Fibroblast of lung (primary cell): ENCODE results near the gene COL1A1. TPM values are rescaled to one million over a fixed set of nuclear protein-coding genes. Genes with fewer than 3 reads are reported as not detected.
A peak's percentile ranks its signal among the peaks of the same experiment; 100 is the strongest.

Experiments used
- DNase-seq, 2 donors: peaks; one replicate each; pipeline versions ENCODE4 v3.0.0 to v3.0.0-alpha.2; 2010; ENCODE audit warnings: low read depth in 2 of 2
- H2AFZ ChIP-seq: 2 replicates; pipeline ENCODE4 v1.5.1; 2012; ENCODE audit warnings: low read length, control low read depth, inconsistent platforms
- H3K27ac ChIP-seq: 2 replicates; pipeline ENCODE4 v1.5.1; 2011; ENCODE audit warnings: low read length, control low read depth; ENCODE audit not compliant: insufficient read depth
- H3K27me3 ChIP-seq: 2 replicates; pipeline ENCODE4 v1.5.1; 2011; ENCODE audit warnings: mild to moderate bottlenecking, low read length; ENCODE audit not compliant: control insufficient read depth, insufficient read depth
- H3K36me3 ChIP-seq: 2 replicates; pipeline ENCODE4 v1.5.1; 2011; ENCODE audit warnings: low read length; ENCODE audit not compliant: control insufficient read depth, insufficient read depth
- H3K4me1 ChIP-seq: 2 replicates; pipeline ENCODE4 v1.5.1; 2011; ENCODE audit warnings: low read length; ENCODE audit not compliant: control insufficient read depth, insufficient read depth; ENCODE audit errors: extremely low read depth
- H3K4me2 ChIP-seq: 2 replicates; pipeline ENCODE4 v1.5.1; 2011; ENCODE audit warnings: low read length, control low read depth; ENCODE audit not compliant: insufficient read depth; ENCODE audit errors: extremely low read depth
- H3K4me3 ChIP-seq, 4 experiments: fragments of 200-600 bp in 1 of 4; sonication (generic) in 1 of 4; replicated peaks in 1 of 4; 2 replicates each; pipeline ENCODE4 v1.5.1; 2011 to 2016; ENCODE audit warnings: low read length in 4 of 4, low read depth in 3 of 4, mild to moderate bottlenecking in 3 of 4, control low read depth in 2 of 4, inconsistent platforms in 1 of 4, mixed read lengths in 1 of 4; ENCODE audit not compliant: insufficient read depth in 1 of 4; ENCODE audit errors: control extremely low read depth in 1 of 4
- H3K79me2 ChIP-seq: 2 replicates; pipeline ENCODE4 v1.5.1; 2012; ENCODE audit warnings: mild to moderate bottlenecking, low read length, inconsistent platforms; ENCODE audit not compliant: control insufficient read depth, insufficient read depth
- H3K9ac ChIP-seq: 2 replicates; pipeline ENCODE4 v1.5.1; 2011; ENCODE audit warnings: mild to moderate bottlenecking, low read length, control low read depth; ENCODE audit not compliant: insufficient read depth
- H3K9me3 ChIP-seq: 2 replicates; pipeline ENCODE4 v1.5.1; 2012; ENCODE audit warnings: low read depth, low read length; ENCODE audit not compliant: control insufficient read depth, insufficient read depth
- H4K20me1 ChIP-seq: 2 replicates; pipeline ENCODE4 v1.5.1; 2011; ENCODE audit warnings: low read length; ENCODE audit not compliant: control insufficient read depth, insufficient read depth; ENCODE audit errors: extremely low read depth
- CTCF ChIP-seq, 2 donors: IDR thresholded peaks in 1 of 2; conservative IDR thresholded peaks in 1 of 2; 1 replicate in 1 of 2; 2 replicates in 1 of 2; pipeline ENCODE4 v1.5.1; 2011 to 2012; ENCODE audit warnings: low read length in 2 of 2, control low read depth in 1 of 2, inconsistent platforms in 1 of 2, low read depth in 1 of 2, mild to moderate bottlenecking in 1 of 2
- EZH2 ChIP-seq: IDR thresholded peaks from 2 replicates; pipeline ENCODE4 v1.5.1; 2012; ENCODE audit warnings: low read length, control low read depth, mild to moderate bottlenecking; ENCODE audit errors: missing control alignments
- polyA plus RNA-seq, 2 donors: library from polyadenylated mRNA; depleted of rRNA in 1 of 2; stranded (reverse) in 1 of 2; unstranded in 1 of 2; fragments of >200 nt; gene quantifications; 2 replicates each; pipeline ENCODE4 v1.2.1, GENCODE V29; 2011 to 2012; ENCODE audit warnings: missing spikeins in 1 of 2
- total RNA-seq: library from RNA; depleted of rRNA; stranded (reverse); fragments of >200 nt; gene quantifications from 2 replicates; pipeline ENCODE4 v1.2.1, GENCODE V29; 2014

The COL1A1 gene
- total and polyA plus RNA-seq, 2 donors (not counting 1 experiment from before 2014, with no cell fraction given) = 541 to 584 TPM

- Histone ChIP-seq H3K4me2 (peak overlapping the region; percentile 98), H3K4me3 (peak overlapping the region in 1 of 4 experiments; percentile 84), H4K20me1 (no peaks in the 10 kb centered on the region), H3K9ac (peak overlapping the region; percentile 13), H3K4me1 (peaks cover 22% of the 10 kb centered on the region), H3K9me3 (no peaks in the 10 kb centered on the region), H2AFZ (no peak overlapping the region), H3K27me3 (no peaks in the 10 kb centered on the region), H3K36me3 (peaks cover 27% of the 10 kb centered on the region), H3K27ac (peak overlapping the region; percentile 28), H3K79me2 (peaks cover 84% of the 10 kb centered on the region)
- DNase-seq = no peak
- TF ChIP-seq EZH2 (no peak), CTCF (conservative IDR thresholded peaks at IDR 0.05 in 1 of 2, IDR thresholded peaks at IDR 0.05 in 1 of 2; ENCODE audit: low read depth in 1 of 2, low read length in 2 of 2) (no peak)
Measured at GRCh38 chr17:50145532-50146229, 55.8 kb downstream of the COL1A1 start.

- H3K9me3 ChIP-seq = no peaks in the 10 kb centered on the region
- H3K4me2 ChIP-seq = peak overlapping the region; percentile 68
- H3K79me2 ChIP-seq = peaks cover 77% of the 10 kb centered on the region
- DNase-seq = no peak
- no peaks in the 10 kb centered on the region for H3K27me3 ChIP-seq
- H3K4me1 ChIP-seq = peaks cover 22% of the 10 kb centered on the region
- TF ChIP-seq EZH2 (no peak), CTCF (conservative IDR thresholded peaks at IDR 0.05 in 1 of 2, IDR thresholded peaks at IDR 0.05 in 1 of 2; ENCODE audit: low read depth in 1 of 2, low read length in 2 of 2) (no peak)
- H3K9ac ChIP-seq = no peak overlapping the region
- H3K36me3 ChIP-seq = peaks cover 34% of the 10 kb centered on the region
- no peak overlapping the region for H2AFZ ChIP-seq
- peak overlapping the region; percentile 28 for H3K27ac ChIP-seq
- H3K4me3 ChIP-seq = no peak overlapping the region
- no peaks in the 10 kb centered on the region for H4K20me1 ChIP-seq
Measured at GRCh38 chr17:50144845-50145531, 56.4 kb downstream of the COL1A1 start.

- Histone ChIP-seq H3K36me3 (peaks cover 39% of the 10 kb centered on the region), H3K4me2 (no peak overlapping the region), H3K27ac (no peak overlapping the region), H3K4me3 (no peak overlapping the region), H3K9ac (no peak overlapping the region), H4K20me1 (no peaks in the 10 kb centered on the region), H3K27me3 (no peaks in the 10 kb centered on the region), H3K4me1 (peaks cover 22% of the 10 kb centered on the region), H3K79me2 (peaks cover 70% of the 10 kb centered on the region), H3K9me3 (no peaks in the 10 kb centered on the region), H2AFZ (no peak overlapping the region)
- no peak for DNase-seq
- TF ChIP-seq CTCF (conservative IDR thresholded peaks at IDR 0.05 in 1 of 2, IDR thresholded peaks at IDR 0.05 in 1 of 2; ENCODE audit: low read depth in 1 of 2, low read length in 2 of 2) = no peak
- TF ChIP-seq EZH2 = no peak
Measured at GRCh38 chr17:50144355-50144754, 57.1 kb downstream of the COL1A1 start.
